ENCODE results near the gene DUSP14.
"Not testable (repeated sequence)": the region's sequence is repeated elsewhere in the genome, so short reads cannot be mapped to it uniquely, and the experiment has no call there.

Gene DUSP14, protein sequence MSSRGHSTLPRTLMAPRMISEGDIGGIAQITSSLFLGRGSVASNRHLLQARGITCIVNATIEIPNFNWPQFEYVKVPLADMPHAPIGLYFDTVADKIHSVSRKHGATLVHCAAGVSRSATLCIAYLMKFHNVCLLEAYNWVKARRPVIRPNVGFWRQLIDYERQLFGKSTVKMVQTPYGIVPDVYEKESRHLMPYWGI

DNA sequence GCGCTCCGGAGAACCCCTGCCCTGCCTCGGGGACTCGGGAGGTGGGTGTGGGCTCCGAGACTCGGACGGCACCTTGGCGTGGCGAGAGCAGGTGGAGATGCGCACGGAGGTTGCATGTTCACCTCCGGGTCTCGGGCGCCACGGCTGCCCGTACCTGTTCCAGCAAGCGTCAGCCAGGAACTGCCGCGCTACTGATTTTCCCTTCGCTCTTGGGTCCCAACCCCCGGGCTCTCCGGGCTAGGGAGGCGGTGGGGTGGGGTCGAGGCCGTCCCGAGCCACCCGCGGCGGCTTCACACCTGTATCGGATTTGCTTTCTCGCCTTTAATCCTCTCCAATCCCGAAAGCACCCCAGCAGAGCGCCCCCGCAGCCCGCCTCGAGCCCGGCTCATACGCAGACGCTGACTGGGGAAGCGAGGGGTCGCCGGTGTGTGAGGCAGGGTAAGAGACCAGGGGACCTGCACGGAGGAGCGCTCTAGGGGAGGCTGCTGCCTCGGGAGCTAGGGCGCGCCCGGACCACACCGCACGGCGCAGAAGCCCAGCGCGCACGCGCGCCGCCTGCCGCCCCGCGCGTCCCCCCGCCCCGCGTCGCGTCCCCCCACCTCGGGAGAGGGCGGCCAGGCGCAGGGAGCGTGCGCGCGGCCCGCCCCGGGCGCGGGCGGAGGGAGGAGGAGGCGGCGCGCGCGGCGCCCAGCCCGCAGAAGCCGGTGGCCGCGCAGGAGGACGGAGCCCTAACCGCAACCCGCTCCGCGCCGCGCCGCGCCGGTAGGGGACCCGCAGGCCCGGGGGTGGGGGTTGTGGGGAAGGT lies at the start of gene DUSP14:
Gene DUSP14, plus strand, starts transcription at position 695 of the 805 bp plus-strand sequence. CDS start 22,382 bp downstream, outside the sequence.
- DNase-seq (ENCODE audit: low read depth in 2 of 2), result peak; percentile 60 to 85

DNA sequence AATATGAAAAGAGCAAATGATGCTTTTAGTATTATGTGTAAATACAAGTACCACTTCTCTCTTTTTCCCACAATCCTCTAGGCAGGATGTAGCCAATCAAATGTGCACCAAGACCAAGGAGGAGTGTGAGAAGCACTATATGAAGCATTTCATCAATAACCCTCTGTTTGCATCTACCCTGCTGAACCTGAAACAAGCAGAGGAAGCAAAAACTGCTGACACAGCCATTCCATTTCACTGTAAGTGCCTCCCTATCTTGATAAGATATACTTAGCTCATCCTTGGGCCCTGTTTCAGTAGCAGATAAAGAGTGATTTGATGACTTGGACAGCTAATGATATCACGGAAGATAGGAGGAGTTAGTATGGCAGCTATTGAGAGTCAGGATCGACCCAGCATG lies 49.3 kb upstream of the DUSP14 start:
- DNase-seq (ENCODE audit: low read depth in 2 of 2), result no peak

DNA sequence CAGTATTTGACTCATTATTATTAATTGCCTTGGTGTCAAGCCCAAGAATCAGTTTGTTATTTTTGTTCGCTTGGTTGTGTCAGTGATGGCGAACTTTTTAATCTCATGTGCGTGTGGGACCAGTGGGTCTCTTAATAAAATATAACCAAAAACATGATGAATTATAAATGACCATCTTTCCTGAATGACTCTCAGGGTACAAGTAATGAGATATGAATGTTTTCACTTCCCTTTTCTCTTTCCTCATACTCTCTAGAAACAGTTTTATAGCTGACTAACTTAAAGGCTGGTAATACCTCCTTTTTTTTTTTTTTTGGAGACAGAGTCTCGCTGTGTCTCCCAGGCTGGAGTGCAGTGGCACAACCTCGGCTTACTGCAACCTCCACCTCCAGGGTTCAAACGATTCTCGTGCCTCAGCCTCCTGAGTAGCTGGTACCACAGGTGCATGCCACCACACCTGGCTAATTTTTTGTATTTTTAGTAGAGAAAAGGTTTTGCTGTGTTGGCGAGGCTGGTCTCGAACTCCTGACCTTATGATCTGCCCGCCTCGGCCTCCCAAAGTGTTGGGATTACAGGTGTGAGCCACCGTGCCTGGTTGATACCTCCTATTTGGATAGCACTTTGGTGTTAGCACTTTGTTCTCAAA lies 48.2 kb upstream of the DUSP14 start:
- DNase-seq (ENCODE audit: low read depth in 2 of 2), result not testable (repeated sequence)

DNA sequence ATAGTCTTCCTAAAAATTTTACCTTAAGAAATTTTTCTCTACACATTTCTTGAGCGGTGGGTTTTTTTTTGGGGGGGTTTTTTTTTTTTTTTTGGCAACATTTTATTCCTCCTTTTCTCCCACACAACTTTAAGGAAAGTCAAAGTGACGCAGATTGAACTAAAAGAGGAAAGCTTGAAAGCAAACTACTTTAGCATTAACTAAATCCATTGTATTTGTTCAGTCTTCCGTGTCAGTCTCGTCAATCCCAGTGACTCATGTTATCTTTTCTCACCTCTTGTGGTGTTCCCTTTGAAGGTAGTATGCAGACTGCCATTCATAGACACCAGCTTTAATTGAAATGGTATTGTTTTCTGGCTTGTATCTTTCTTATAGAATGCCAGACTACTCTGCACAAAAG lies 43.7 kb upstream of the DUSP14 start:
- DNase-seq (ENCODE audit: low read depth in 2 of 2), result no peak

DNA sequence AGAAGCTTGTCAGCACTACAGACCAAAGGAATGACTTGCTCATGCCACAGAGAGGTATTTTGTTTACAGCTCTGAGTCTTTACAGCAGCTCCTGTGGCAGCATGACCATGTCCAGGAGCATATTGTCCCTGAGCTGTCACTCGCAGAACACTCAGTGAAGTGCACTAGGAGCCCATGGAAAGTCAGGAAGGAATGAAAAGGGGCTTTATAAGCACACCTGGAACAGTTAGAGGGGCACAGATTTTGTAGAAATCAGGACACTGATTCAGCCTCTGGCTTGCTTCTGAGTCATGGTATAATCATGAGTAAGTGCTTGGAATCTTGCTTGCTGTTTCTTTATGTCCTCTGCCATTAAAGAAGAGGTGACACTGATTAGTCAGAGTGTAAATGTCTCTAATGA lies 42.0 kb upstream of the DUSP14 start:
- DNase-seq (ENCODE audit: low read depth in 2 of 2), result no peak

DNA sequence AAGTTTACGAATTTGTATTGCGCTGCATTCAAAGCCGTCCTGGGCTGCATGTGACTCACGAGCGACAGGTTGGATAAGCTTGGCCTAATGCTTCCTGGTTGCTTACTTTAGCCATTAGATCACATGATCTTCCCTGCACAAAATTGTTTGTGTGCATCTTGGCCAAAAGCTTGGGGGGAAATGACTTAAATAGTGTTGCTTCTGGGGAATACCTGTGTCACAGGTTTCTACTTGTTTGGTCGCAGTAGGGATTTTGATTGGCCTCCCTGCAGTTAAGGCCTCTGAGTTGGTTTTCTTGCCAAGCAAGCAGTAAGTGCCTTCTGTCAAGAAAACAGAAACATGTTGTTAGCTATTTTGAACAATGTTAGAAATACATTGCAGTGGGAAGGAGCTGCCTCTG lies 39.6 kb upstream of the DUSP14 start:
- DNase-seq (ENCODE audit: low read depth in 2 of 2), result no peak

DNA sequence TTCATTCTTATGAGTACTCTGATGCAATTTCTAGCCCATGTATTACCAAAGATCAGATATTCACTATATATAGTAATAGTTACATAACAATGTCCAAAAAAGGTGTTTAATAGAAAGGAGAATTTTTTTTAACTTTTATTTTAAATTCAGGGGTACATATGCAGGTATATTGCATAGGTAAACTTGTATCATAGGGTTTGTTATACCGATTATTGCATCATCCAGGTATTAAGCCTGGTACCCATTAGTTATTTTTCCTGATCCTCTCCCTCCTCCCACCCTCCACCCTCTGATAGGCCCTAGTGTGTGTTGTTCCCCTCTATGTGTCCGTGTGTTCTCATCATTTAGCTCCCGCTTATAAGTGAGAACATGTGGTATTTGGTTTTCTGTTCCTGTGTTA lies 31.9 kb upstream of the DUSP14 start:
- DNase-seq (ENCODE audit: low read depth in 2 of 2), result not testable (repeated sequence)

DNA sequence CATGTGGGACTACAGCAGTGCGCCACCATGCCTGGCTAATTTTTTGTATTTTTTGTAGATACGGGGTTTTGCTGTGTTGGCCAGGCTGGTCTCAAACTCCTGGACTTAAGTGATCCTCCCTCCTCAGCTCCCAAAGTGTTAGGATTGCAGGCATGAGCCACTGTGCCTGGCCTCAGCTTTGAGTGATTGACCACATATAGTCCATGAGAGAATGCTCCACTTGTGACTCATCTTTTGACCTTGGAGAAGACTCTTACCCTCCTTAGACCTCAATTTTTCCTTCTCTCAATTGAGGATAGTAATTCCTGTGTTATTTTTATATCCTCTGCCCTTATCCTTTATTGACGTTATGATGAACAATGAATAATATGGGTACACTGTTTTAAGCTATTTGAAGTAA lies 30.9 kb upstream of the DUSP14 start:
- DNase-seq (ENCODE audit: low read depth in 2 of 2), result no peak

DNA sequence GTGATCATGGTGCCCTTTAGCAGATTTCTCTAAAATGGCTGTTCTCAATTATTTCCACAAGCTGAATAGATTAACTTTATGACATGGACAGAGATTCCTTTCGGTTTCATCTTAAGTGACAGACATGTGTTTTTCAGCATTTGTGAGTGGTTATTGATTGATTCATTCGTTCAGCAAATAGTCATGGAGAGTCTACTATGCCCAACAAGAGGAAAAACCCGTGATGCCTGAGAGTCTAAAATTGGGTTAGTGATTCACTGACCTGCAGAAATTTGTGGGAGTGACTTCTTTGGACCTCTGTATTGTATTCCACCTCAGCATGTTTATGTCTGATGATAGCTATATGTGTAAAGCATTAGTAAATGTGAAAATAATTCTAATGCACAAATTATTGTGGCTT lies 28.0 kb upstream of the DUSP14 start:
- DNase-seq (ENCODE audit: low read depth in 2 of 2), result no peak

DNA sequence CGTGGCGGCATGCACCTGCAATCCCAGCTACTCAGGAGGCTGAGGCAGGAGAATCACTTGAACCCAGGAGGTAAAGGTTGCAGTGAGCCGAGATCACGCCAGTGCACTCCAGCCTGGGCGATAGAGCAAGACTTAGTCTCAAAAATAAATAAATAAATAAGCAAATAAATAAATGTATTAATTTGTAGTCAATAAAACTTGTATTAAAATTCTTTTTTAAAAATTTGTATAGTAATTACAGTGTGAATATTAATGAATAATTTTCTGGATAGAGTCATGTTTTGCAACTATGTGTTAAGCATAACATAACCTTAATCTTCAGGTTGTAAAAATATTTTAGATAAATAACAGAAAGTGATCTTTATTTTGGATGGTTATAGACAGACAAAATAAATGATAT lies 27.2 kb upstream of the DUSP14 start:
- no peak for DNase-seq (ENCODE audit: low read depth in 2 of 2)

DNA sequence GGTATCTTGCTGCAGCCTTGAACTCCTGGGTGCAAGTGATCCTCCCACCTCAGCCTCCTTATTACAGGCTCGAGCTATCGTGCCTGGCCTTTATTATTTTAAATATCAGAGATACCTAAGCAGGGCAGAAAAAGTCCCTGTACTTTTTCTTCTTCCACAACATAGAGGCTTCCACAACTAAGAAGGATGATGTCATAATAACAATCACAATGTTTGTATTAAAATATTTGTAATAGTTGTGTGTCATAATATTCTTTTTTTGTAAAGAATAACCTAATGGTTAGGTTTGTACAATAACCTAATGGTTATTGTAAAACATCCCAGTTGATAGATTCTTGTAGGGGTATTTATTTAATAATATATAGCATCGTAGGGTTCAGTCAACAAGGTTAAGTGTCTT lies 26.7 kb upstream of the DUSP14 start:
- DNase-seq (ENCODE audit: low read depth in 2 of 2), result no peak

DNA sequence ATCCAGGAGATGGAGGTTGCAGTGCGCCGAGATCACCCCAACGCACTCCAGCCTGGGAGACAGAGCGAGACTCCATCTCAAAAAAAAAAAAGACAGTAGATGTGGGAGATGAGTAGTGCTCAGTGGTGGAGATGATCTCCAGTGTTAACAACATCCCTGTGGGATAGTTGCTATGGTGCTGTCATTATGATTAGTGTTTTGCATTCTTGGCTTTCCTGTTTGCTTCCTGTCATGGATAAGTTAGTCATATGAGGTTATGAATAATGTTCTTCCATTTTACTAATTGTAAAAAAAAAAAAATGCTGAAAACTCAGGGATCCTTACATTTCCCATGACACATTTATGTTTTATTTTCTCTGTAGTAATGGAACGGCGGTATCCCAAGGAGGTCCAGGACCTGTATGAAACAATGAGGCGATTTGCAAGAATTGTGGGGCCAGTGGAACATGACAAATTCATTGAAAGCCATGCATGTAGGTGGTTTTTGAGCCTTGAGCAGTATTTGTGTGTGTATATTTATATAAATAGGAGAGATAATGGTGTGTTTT lies 24.5 kb upstream of the DUSP14 start:
- DNase-seq (ENCODE audit: low read depth in 2 of 2), result no peak

DNA sequence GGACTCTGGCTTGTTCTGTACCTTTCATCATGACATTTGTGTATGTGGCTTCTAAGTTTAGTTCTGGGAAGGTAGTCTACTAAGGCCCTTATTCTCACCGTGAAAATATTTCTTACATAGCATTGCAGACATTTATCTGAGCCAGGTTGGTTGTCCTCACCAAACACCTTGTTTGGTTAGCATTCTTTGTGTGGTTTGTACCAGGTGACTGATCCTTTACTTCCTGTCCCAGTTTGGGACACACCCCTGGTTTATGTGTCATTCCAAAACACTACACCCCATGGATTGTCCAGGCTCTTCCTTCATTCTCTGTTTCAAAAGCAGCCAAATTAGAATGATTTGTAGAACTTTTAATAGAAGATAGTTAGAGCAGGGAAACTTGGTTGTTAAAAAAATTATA lies 23.2 kb upstream of the DUSP14 start:
- no peak for DNase-seq (ENCODE audit: low read depth in 2 of 2)

DNA sequence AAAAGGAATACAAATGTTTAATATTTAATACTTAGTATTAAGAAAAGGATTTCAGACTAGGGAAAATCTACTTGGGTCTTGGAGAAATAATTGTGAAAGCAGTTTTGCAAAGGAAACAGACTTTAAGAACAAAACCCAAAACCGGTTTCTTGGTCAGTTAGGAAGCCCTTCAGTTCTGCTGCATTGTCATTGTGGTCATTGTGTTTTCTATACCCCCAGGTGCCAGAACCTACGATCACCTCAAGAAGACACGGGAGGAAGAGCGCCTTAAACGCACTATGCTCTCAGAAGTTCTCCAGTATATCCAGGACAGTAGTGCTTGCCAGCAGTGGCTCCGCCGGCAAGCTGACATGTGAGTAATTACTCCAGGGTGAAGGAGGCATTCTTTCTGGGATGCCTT lies 19.5 kb upstream of the DUSP14 start:
- DNase-seq (ENCODE audit: low read depth in 2 of 2), result no peak

DNA sequence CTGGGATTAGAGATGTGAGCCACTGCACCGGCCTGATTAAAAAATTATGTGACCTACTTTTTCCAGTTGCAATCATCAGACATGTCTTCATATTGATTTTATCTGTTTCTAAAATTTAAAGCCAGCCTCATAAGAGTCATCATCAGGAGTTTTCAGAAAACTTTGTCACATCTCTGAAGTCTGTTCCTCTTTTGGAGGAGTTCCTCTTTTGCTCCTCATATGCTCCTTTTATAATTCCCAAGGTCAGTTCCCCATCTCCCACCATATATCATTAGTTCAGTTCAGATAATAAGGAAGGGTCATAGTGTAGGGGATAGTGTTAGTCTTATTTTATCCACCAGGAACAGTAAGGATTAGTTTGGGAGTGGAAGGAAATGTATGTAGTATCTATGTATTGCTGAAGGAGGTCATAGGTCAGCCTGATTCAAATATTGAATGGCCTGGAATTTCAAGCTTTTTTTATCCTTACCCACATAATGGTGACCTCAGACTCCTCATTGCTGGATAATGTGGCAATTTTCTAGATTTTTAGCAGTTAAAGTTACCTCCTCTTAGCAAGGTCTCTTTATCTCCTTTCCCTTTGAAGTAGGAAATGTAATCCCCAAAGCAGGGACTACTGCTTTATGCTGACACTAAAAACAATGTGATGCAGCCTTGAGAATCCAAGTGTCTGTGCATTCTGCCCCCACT lies 13.8 kb upstream of the DUSP14 start:
- no peak for DNase-seq (ENCODE audit: low read depth in 2 of 2)

DNA sequence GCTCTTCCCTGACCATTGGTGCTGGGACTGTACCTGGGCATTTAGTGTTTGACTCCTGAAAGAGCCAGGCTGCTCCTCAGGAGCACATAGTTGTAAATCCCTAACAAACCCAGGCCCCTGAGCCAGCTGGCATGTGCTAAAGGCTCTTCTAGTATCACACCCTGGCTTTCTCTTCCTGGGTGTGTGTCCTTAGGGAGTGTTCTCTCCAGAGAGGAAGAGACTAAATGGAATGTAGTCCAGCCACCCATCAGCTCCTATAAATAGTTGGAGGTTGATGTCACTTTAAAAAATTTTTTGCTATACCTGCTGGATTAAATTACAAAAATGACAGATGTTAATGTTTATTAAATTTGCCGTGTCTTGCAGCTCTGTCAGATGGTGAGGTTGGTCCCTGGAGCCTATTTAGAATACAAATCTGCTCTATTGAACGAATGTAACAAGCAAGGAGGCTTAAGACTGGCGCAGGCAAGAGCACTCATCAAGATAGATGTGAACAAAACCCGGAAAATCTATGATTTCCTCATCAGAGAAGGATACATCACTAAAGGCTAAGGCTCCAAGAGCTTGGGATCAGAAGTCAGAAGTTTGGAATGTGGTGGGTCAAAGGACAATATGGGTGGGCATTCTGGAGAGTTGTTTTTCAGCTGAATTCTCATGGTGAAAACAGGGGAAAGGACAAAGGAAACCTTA lies 13.1 kb upstream of the DUSP14 start:
- DNase-seq (ENCODE audit: low read depth in 2 of 2), result no peak

DNA sequence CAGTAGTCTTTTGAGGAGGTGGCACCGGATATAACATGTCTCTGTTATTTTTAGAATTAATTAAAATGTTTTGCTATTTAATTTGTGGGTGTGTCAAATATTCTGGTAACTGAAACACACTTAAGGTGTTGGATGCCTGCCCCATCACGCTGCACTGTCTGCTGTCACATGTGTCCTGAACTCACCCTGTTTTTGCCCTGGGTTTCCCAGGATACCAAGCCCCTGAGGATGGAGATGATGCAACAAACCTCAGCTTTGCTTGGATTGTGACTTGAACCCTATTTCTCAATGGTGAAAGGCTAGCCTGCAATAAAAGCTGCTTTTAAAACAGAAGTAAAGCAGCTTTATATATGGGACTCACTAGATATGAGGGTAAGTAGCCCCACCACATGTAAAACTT lies 11.5 kb upstream of the DUSP14 start:
- no peak for DNase-seq (ENCODE audit: low read depth in 2 of 2)

DNA sequence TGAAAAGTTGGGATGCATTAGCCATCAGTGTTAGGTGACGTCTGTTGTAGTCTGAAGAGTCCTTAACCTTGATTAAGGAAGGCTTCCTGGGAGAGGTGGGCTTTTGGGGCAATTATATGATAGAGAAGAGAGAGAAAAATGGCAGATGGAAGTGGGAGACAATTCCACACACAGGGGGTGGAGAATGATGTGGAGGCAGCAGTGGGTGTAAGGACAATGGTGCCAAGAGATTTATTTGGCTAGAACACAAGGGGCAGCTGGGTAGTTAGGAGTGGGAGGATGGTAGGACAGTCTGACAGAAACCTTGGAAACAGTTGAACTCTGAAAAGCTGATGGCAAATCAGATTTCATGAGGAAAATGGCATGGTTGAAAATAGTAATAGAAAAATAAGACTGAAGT lies 10.7 kb upstream of the DUSP14 start:
- no peak for DNase-seq (ENCODE audit: low read depth in 2 of 2)

DNA sequence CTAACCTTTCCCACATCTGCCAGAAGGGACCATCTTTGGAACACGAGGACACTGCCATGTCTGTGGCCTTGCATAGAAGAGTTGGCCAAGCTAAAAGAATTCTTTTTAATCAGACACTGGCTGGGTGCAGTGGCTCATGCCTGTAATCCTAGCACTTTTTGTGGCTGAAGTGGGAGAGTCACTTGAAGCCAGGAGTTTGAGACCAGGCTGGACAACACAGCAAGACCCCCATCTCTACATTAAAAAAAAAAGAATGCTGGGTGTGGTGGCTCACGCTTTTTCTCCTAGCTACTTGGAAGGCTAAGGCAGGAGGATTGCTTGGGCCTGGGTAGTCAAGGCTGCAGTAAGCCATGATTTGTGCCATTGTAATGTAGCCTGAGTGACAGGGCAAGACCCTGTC lies 9.3 kb upstream of the DUSP14 start:
- DNase-seq (ENCODE audit: low read depth in 2 of 2), result no peak

DNA sequence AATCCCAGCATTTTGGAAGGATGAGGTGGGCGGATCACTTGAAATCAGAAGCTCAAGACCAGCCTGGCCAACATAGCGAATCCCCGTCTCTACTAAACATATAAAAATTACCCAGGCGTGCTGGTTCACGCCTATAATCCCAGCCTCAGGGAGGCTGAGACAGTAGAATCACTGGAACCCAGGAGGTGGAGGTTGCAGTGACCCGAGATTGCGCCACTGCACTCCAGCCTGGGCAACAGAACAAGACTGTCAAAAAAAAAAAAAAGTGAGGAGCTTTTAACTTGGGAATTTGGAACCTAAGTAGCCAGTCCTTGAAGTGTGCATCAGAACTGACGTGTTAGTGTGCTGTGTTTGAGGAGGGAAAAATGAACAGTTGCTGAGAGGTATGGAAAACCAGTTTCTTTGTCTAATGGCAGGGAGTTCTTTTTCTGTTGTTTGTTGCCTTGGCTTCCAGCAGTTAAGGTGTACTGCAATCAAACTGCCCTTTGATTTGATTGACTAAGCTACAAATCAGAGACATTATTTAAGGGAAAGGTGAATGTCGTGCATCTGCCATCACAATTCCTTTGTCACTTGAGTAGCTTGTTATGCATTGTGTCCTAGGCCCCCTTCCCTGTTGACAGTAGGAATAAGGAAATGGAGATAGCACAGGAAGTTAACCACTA lies 8.6 kb upstream of the DUSP14 start:
- no peak for DNase-seq (ENCODE audit: low read depth in 2 of 2)

All from stimulated activated CD8-positive, alpha-beta memory T cell treated with anti-CD3 and anti-CD28 coated beads, Interleukin-7, amount 100 ng/mL, for 4 hours (primary cell).